Gastrocnemius medialis (tissue), 4 donors: ENCODE data around the gene CD8A. TPM values are rescaled to one million over a fixed set of nuclear protein-coding genes. Genes with fewer than 3 reads are reported as not detected.

Experiments
- ATAC-seq, 2 donors: fragments of 150-250 bp; one replicate each; pipeline ENCODE4 v1.9.1; 2016
- DNase-seq, 2 donors: peaks; one replicate each; pipeline ENCODE4 v3.0.0-alpha.2; 2019
- H3K27ac ChIP-seq, 4 donors: fragments of 200-600 bp; sonication (generic); 1 replicate in 1 of 4; 2 replicates in 3 of 4; pipeline ENCODE4 v1.5.1; 2016 to 2018; ENCODE audit warnings: mild to moderate bottlenecking in 2 of 4, moderate library complexity in 1 of 4
- H3K27me3 ChIP-seq, 3 donors: fragments of 200-600 bp; sonication (generic) in 2 of 3; 1 replicate in 1 of 3; 2 replicates in 2 of 3; pipeline versions ENCODE4 v1.5.1 to v1.6.0; 2016 to 2019; ENCODE audit warnings: mild to moderate bottlenecking in 1 of 3, moderate library complexity in 1 of 3
- H3K36me3 ChIP-seq, 2 donors: fragments of 200-600 bp; sonication (generic) in 1 of 2; one replicate each; pipeline ENCODE4 v1.5.1; 2017 to 2018
- H3K4me1 ChIP-seq, 2 donors: fragments of 200-600 bp; sonication (generic) in 1 of 2; one replicate each; pipeline ENCODE4 v1.5.1; 2016 to 2017; ENCODE audit warnings: mild to moderate bottlenecking in 2 of 2
- H3K4me3 ChIP-seq, 4 donors: fragments of 200-600 bp; sonication (generic) in 3 of 4; 1 replicate in 1 of 4; 2 replicates in 3 of 4; pipeline ENCODE4 v1.5.1; 2016 to 2019; ENCODE audit warnings: mild to moderate bottlenecking in 2 of 4
- H3K9me3 ChIP-seq, 3 donors: fragments of 200-600 bp; sonication (generic) in 2 of 3; 1 replicate in 1 of 3; 2 replicates in 2 of 3; pipeline ENCODE4 v1.5.1; 2016 to 2019
- CTCF ChIP-seq, 5 experiments: fragments of 450-650 bp in 3 of 5; fragments of 200-600 bp in 2 of 5; sonication (generic) in 2 of 5; IDR thresholded peaks in 4 of 5; conservative IDR thresholded peaks in 1 of 5; 1 replicate in 4 of 5; 2 replicates in 1 of 5; pipeline ENCODE4 v1.5.1; 2016 to 2019; ENCODE audit warnings: antibody characterized with exemption in 5 of 5, mild to moderate bottlenecking in 3 of 5, moderate library complexity in 3 of 5
- POLR2A ChIP-seq, 2 donors: fragments of 450-650 bp; IDR thresholded peaks; one replicate each; pipeline ENCODE4 v1.6.1; 2017; ENCODE audit warnings: antibody characterized with exemption in 2 of 2, mild to moderate bottlenecking in 2 of 2, moderate library complexity in 2 of 2
- in situ Hi-C, 4 donors: fragments of 200-750 bp; cut with MboI; loops; one replicate each; pipeline versions ENCODE4 v1.15.0 to v1.8.0; 2017; ENCODE audit warnings: low sequenced_read_pairs in 4 of 4
- intact Hi-C: fragments of 100-400 bp; cut with DNase I; formaldehyde crosslinking; loops from one replicate; pipeline ENCODE4 v1.15.1; 2023; ENCODE audit warnings: low total_unique reads
- total RNA-seq, 4 donors: library from RNA; depleted of rRNA; stranded (reverse); fragments of >200 nt; gene quantifications; one replicate each; pipeline versions ENCODE4 v1.1.0 to v1.2.3, GENCODE V29; 2016

Gene CD8A
- total RNA-seq, 4 donors from 2014 or later, result 0.16 to 0.32 (median 0.31) TPM; not detected in 1

- Histone ChIP-seq H3K9me3 (no peaks in the 10 kb centered on the region), H3K4me3 (no peak overlapping the region), H3K27me3 (peaks cover 0 to 6% (median 0%) of the 10 kb centered on the region in 3 donors), H3K36me3 (no peaks in the 10 kb centered on the region), H3K27ac (no peak overlapping the region), H3K4me1 (no peaks in the 10 kb centered on the region)
- ATAC-seq (no peak), DNase-seq (no peak)
- TF ChIP-seq CTCF (IDR thresholded peaks at IDR 0.05 in 4 of 5, conservative IDR thresholded peaks at IDR 0.05 in 1 of 5) (no peak), POLR2A (IDR thresholded peaks at IDR 0.05) (no peak)
- in situ Hi-C loops (no loop called here), intact Hi-C loops (no loop called here)
Observed at GRCh38 chr2:86782748-86783147, 8.0 kb downstream of the CD8A start.

GRCh38 chr2:86781363-86781762 is 9.3 kb downstream of the CD8A start:
- TF ChIP-seq POLR2A (IDR thresholded peaks at IDR 0.05) (no peak), CTCF (IDR thresholded peaks at IDR 0.05 in 4 of 5, conservative IDR thresholded peaks at IDR 0.05 in 1 of 5) (no peak)
- Histone ChIP-seq H3K27ac (no peak overlapping the region), H3K27me3 (peaks cover 0 to 2% (median 0%) of the 10 kb centered on the region in 3 donors), H3K9me3 (no peaks in the 10 kb centered on the region), H3K4me1 (no peaks in the 10 kb centered on the region), H3K36me3 (no peaks in the 10 kb centered on the region), H3K4me3 (no peak overlapping the region)
- in situ Hi-C loops (no loop called here), intact Hi-C loops (no loop called here)
- ATAC-seq (no peak), DNase-seq (no peak)

- TF ChIP-seq CTCF (IDR thresholded peaks at IDR 0.05 in 4 of 5, conservative IDR thresholded peaks at IDR 0.05 in 1 of 5) (no peak), POLR2A (IDR thresholded peaks at IDR 0.05) (no peak)
- ATAC-seq, result no peak
- no peaks in the 10 kb centered on the region for H3K4me1 ChIP-seq
- intact Hi-C loops, result no loop called here
- H3K4me3 ChIP-seq, result no peak overlapping the region
- DNase-seq, result no peak
- peaks cover 0 to 1% of the 10 kb centered on the region in 2 donors for H3K36me3 ChIP-seq
- H3K27ac ChIP-seq, result no peak overlapping the region
- in situ Hi-C loops, result no loop called here
- H3K9me3 ChIP-seq, result no peaks in the 10 kb centered on the region
- no peaks in the 10 kb centered on the region for H3K27me3 ChIP-seq
Observed at GRCh38 chr2:86779971-86780370, 10.7 kb downstream of the CD8A start.

GRCh38 chr2:86778957-86779356 is 11.8 kb downstream of the CD8A start:
- Histone ChIP-seq H3K27me3 (no peaks in the 10 kb centered on the region), H3K27ac (no peak overlapping the region), H3K4me3 (no peak overlapping the region), H3K9me3 (no peaks in the 10 kb centered on the region), H3K4me1 (no peaks in the 10 kb centered on the region), H3K36me3 (peaks cover 0 to 11% of the 10 kb centered on the region in 2 donors)
- DNase-seq (no peak), ATAC-seq (no peak)
- in situ Hi-C loops, result no loop called here
- TF ChIP-seq CTCF (IDR thresholded peaks at IDR 0.05 in 4 of 5, conservative IDR thresholded peaks at IDR 0.05 in 1 of 5), result no peak
- no peak for TF ChIP-seq POLR2A (IDR thresholded peaks at IDR 0.05)
- intact Hi-C loops, result no loop called here

GRCh38 chr2:86776532-86776931 is 14.2 kb downstream of the CD8A start:
- TF ChIP-seq POLR2A (IDR thresholded peaks at IDR 0.05) (no peak), CTCF (IDR thresholded peaks at IDR 0.05 in 4 of 5, conservative IDR thresholded peaks at IDR 0.05 in 1 of 5) (no peak)
- Histone ChIP-seq H3K4me1 (no peaks in the 10 kb centered on the region), H3K27ac (no peak overlapping the region), H3K4me3 (no peak overlapping the region), H3K9me3 (no peaks in the 10 kb centered on the region), H3K36me3 (peaks cover 0 to 35% of the 10 kb centered on the region in 2 donors), H3K27me3 (no peaks in the 10 kb centered on the region)
- ATAC-seq (no peak), DNase-seq (no peak)
- intact Hi-C loops, result no loop called here
- in situ Hi-C loops, result no loop called here
